ENCODE data around the gene TAF13. TPM values are rescaled to one million over a fixed set of nuclear protein-coding genes. Genes with fewer than 3 reads are reported as not detected.

The TAF13 gene
- total RNA-seq, 1 donor from 2014 or later: 9.3 TPM

DNA sequence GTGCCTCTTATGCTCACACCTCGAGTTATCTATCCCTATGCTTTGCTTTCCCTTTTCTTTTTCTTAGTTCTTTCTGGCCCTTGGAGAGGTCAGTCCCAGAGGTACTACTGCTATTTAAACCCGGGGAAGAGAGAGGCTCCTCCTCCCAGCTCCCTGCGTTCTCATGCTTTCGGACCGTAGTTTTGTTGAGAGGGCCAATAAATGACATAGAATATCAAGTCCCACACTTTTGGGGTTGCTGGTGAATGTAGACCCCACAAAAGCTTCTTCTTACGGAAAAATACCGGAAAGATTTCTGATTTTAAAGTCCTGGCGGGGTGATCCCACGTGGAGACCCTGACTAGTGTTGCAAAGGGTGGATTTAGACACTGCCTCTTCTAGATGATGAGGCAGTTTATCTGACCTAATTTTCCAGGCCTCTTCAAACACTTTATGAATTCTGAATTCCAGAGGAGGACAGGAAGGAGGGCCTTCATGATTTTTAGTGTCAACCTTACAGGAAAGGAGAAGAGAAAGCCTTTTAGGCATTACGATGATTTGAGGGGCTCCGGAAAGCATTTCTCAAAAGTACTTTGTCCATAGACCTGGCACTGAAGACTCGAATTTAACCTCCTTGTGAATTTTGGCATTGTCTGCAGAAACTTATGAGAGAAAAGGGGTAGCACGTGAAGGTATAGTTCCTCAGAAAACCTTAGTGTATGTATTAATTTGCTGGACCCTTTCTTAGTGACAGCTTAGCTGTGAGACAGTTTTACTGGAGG is 15.5 kb upstream of the TAF13 start:
- intact Hi-C loops (cut with DNase I): loop anchor here (2.0 to 5.0 kb wide), 2 partner anchors 14 to 49 kb away; partner anchors contain the start of genes TAF13 and WDR47
- H3K4me1 ChIP-seq: peaks cover 5 to 29% of the 10 kb centered on the region in 2 donors
- DNase-seq (ENCODE audit: low spot score in 2 of 2): peak in 1 of 2 donors; percentile 69
- H3K36me3 ChIP-seq: peaks cover 14 to 20% of the 10 kb centered on the region in 2 donors
- H3K4me3 ChIP-seq: peak overlapping the region; percentile 61 to 72
- no peaks in the 10 kb centered on the region for H3K27me3 ChIP-seq
- no peaks in the 10 kb centered on the region for H3K9me3 ChIP-seq
- H3K27ac ChIP-seq: peak overlapping the region; percentile 91 to 95
- TF ChIP-seq, protein P1, sequence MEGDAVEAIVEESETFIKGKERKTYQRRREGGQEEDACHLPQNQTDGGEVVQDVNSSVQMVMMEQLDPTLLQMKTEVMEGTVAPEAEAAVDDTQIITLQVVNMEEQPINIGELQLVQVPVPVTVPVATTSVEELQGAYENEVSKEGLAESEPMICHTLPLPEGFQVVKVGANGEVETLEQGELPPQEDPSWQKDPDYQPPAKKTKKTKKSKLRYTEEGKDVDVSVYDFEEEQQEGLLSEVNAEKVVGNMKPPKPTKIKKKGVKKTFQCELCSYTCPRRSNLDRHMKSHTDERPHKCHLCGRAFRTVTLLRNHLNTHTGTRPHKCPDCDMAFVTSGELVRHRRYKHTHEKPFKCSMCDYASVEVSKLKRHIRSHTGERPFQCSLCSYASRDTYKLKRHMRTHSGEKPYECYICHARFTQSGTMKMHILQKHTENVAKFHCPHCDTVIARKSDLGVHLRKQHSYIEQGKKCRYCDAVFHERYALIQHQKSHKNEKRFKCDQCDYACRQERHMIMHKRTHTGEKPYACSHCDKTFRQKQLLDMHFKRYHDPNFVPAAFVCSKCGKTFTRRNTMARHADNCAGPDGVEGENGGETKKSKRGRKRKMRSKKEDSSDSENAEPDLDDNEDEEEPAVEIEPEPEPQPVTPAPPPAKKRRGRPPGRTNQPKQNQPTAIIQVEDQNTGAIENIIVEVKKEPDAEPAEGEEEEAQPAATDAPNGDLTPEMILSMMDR (IDR thresholded peaks at IDR 0.05): no peak

DNA sequence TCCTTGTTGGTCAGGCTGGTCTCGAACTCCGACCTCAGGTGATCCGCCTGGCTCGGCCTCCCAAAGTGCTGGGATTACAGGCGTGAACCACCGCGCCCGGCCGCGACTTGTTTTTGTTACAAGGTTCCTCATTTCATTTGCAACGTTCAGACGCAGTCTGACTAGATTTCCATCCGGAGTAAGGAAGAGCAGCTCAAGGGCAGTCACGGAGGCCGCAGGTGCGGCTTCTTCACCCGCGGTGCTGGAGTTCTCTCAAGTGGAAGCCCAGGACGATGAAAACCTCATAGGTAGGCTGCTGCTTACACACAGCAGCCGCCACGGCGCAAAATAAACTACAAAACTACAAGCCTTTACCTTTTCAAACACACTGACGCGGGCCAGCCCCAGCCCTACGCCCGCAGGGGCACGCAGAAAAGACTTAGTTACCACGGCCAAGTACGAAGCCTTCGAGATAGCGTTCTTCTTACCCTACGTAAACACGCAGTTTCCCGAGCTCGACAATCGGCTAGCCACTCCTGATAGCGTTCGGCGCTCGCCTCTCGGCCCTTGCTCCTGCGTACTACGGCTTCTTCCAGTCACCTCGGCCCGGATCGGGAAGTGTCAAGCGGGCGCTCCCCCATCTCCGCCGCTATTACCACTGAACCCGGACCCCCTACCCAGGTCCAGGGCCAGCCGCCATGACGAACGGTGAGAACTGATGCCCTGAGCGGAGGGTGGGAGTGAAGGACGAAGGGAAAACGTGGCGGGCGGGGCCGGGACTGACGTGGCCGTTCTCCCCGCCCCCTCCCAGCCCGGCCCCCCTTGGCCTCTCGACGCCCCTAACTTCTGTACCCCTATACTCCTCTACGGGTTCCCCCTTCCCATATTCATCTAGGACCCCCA is 14.6 kb upstream of the TAF13 start, which contains the start of gene TMEM167B:
TMEM167B (plus strand) TSS at position 569 of the 882 bp plus-strand sequence; CDS start at position 678, 109 bp downstream.
- Histone ChIP-seq H3K27ac (peak within 1 kb of the TSS; percentile 91 to 95), H3K27me3 (no peaks in the 10 kb centered on the region), H3K36me3 (peaks cover 14 to 20% of the 10 kb centered on the region in 2 donors), H3K4me1 (peaks cover 5 to 29% of the 10 kb centered on the region in 2 donors), H3K9me3 (no peaks in the 10 kb centered on the region), H3K4me3 (peak within 1 kb of the TSS; percentile 61 to 72)
- TF ChIP-seq, protein P1 (IDR thresholded peaks at IDR 0.05): no peak
- intact Hi-C loops (cut with DNase I): loop anchor here (2.0 to 5.0 kb wide), 2 partner anchors 14 to 48 kb away; partner anchors contain the start of genes TAF13 and WDR47
- DNase-seq (ENCODE audit: low spot score in 2 of 2): peak; percentile 64 to 95

DNA sequence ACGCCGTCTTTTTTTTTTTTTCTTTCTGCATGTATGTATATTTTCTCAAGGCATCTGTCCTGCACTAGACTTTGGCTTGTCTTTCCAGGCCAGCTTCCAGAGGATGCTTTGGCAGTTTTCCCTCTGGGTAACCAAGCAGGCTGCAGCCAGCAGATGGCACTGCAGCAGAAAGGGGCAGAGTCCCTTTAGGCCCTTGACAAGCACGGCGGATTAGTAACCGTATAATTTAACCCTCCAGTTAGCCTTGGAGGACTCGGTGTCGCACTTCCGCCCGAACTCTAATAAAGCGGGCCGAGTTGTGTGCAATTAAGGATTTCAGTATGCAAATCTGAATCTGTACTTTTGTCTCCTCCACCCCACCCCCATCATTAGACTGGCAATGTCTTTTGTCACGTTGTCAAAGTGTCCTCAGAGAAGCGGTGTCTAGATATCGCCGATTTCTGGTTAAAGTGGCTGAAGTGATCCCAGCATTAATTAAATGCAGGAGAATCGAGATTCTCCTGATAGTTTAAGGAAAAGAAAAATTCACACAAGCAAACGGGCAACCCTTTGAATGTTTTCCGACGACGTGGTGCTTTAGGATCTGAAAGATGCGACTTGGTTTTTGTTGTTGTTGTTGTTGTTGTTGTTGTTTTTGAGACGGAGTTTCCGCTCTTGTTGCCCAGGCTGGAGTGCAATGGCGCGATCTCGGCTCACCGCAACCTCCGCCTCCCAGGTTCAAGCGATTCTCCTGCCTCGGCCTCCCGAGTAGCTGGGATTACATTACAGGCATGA is 13.6 kb upstream of the TAF13 start:
- DNase-seq (ENCODE audit: low spot score in 2 of 2): peak in 1 of 2 donors; percentile 64
- Histone ChIP-seq H3K36me3 (peaks cover 8 to 15% of the 10 kb centered on the region in 2 donors), H3K27ac (peak overlapping the region; percentile 91 to 95), H3K27me3 (no peaks in the 10 kb centered on the region), H3K4me3 (peak overlapping the region; percentile 61 to 72), H3K9me3 (no peaks in the 10 kb centered on the region), H3K4me1 (peaks cover 5 to 29% of the 10 kb centered on the region in 2 donors)
- intact Hi-C loops (cut with DNase I): loop anchor here (2.0 to 5.0 kb wide), 2 partner anchors 13 to 47 kb away; partner anchors contain the start of genes TAF13 and WDR47
- TF ChIP-seq, protein P1 (IDR thresholded peaks at IDR 0.05): peak in 1 of 3 experiments; percentile 20

DNA sequence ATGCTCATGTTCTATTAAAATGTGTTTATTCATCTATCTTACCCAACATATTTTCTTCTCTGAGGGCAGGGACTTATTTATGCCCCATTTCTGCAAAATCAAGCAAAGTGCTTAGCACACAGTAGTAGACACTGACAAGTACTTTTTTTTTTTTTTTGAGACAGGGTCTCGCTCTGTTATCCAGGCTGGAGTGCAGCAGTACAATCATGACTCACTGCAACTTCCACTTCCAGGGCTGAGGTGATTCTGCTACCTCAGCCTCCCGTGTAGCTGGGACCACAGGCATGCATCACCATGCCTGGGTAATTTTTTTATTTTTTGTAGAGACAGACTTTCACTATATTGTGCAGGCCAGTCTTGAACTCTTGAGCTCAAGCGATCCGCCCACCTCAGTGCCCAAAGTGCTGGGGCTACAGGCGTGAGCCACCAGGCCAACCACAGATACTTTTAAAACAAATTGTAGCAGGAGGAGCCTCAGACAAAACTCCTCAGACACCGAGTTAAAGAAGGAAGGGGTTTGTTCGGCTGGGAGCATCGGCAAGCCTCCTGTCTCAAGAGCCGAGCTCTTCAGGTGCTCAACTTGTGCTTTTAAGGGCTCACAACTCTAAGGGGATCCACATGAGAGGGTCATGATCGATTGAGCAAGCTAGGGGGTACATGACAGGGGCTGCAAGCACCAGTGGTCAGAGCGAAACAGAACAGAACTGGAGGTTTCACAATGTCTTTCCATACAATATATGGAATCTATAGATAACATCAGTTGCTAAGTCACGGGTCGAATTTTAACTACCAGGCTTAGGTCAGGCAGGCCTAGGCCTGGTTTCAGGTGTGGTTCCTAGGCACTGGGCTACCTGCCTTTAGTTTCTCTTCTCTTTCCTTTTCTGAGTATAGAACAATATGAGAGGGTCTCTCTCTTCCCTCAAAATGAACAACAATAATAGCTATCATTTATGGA is 9.0 kb upstream of the TAF13 start:
- H3K27ac ChIP-seq: peak overlapping the region in 1 of 2 donors; percentile 49
- peak in 1 of 2 donors; percentile 41 for DNase-seq (ENCODE audit: low spot score in 2 of 2)
- intact Hi-C loops (cut with DNase I): no loop called here
- H3K36me3 ChIP-seq: no peaks in the 10 kb centered on the region
- H3K27me3 ChIP-seq: no peaks in the 10 kb centered on the region
- no peaks in the 10 kb centered on the region for H3K9me3 ChIP-seq
- TF ChIP-seq, protein P1 (IDR thresholded peaks at IDR 0.05): no peak
- peaks cover 0 to 11% of the 10 kb centered on the region in 2 donors for H3K4me1 ChIP-seq
- H3K4me3 ChIP-seq: no peak overlapping the region

Data from ascending aorta (tissue), 2 donors.